ENCODE measurements around the gene MMP7.

- TF ChIP-seq CTCF (IDR thresholded peaks at IDR 0.05) = no peak
- TF ChIP-seq POLR2A (IDR thresholded peaks at IDR 0.05) = no peak
These were observed 36.3 kb downstream of the MMP7 start for GRCh38 chr11:102494216-102494615.
